Measurements from ENCODE around the gene HACL1.
A peak's percentile ranks its signal among the peaks of the same experiment; 100 is the strongest.
"Not testable (repeated sequence)": the region's sequence is repeated elsewhere in the genome, so short reads cannot be mapped to it uniquely, and the experiment has no call there.

Gene HACL1

GRCh38 chr3:15578289-15578867 is 23.0 kb downstream of the HACL1 start:
- DNase-seq = no peak

GRCh38 chr3:15576475-15576874 is 24.9 kb downstream of the HACL1 start:
- no peak for DNase-seq

GRCh38 chr3:15575446-15575845 is 25.9 kb downstream of the HACL1 start:
- no peak for DNase-seq

DNA sequence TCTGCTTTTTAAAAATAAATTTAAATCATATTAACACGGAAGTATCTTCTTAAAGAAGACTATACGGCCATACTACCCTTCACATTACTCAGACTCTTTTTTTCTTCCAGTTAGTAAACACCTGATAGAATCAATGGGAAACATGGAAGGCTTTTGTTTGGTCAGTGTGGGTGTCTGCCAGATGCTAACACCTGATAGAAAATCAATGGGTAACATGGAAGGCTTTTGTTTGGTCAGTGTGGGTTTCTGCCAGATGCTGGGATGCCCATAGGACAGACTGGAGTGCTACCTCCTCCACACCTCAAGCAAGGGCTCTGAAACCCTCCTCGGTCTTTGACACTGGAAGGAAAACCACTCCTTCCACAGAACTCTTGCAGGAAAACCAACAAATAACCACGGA is 29.2 kb downstream of the HACL1 start:
- DNase-seq = no peak

- DNase-seq = no peak
Measured at GRCh38 chr3:15563190-15563589, 38.2 kb downstream of the HACL1 start.

- DNase-seq = no peak
Measured at GRCh38 chr3:15562560-15562959, 38.8 kb downstream of the HACL1 start.

GRCh38 chr3:15558581-15558980 is 42.8 kb downstream of the HACL1 start:
- DNase-seq = no peak

DNA sequence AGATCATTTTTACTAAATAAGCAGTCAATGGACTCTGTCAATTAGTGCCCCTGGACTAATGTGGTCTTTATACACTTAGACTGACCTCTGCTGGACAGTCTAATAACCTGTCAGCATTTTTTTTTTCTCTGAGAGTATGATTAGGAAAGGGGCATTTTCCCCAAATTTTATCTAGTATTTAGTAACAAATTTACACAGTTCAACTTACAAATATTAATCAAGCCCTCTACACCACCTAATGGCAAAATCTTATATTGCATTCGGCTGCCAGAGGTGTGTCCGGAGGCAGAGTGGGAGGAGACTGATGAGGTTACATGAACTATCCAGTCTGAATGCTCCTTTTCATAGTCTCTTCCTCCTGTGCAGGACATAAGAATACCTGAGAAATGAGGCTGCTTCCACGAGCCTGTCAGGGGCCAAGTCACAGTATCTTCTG is 43.8 kb downstream of the HACL1 start:
- DNase-seq = peak; percentile 18

DNA sequence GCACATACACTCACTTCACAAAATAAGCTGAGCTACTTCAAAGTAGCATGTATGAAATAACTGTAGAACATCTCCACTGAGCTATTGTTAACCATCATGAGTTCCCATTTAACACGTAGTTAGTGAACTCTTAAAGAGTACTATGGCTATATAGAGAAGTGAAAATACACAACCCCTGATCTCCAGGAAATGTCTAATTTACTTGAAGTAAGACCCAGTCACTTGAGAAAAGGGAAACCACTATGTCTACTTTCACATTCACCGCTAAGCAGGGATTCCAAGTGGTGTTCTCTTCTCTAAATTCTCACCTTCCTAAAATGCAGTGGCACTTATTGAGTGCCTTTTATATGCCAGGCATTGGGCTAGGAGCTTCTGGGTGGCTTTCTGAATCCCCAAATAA is 44.9 kb downstream of the HACL1 start:
- no peak for DNase-seq

DNA sequence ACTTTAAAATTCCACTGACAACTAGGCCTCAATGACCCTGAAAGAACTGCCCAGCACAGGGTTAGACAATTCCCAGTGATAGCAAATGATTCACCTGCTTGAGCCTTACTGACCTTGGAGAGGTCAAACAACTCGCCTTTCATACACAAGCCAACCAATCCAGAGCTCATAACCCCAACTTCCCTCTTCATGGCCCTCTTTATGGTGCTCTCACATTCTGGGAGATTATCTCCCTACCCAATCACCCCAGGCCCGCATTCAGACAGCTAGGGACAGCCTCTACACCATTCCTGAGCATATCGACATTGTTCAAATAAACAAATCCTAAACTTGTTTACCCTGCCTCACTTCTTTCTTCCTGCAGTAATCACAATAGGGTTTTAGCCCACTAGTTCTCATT is 47.6 kb downstream of the HACL1 start:
- DNase-seq = no peak

DNA sequence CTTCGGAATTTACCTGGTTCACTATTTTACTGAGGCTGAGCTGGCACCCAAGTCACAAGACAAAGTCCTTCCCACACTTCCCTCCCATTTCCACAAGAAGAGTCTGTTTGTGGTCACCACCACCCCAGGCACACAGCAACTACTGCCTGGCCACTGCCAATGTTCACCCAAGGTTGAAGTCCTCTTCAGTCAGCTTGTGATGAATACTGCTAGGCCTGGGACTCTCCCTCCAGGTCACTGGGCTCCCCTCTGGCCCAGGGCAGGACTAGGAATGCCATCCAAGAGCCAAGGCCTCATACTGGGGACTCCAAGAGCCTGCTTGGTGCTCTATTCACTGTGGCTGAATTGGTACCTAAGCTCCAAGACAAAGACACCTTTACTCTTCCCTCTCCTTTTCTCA is 49.5 kb downstream of the HACL1 start:
- DNase-seq = no peak

DNA sequence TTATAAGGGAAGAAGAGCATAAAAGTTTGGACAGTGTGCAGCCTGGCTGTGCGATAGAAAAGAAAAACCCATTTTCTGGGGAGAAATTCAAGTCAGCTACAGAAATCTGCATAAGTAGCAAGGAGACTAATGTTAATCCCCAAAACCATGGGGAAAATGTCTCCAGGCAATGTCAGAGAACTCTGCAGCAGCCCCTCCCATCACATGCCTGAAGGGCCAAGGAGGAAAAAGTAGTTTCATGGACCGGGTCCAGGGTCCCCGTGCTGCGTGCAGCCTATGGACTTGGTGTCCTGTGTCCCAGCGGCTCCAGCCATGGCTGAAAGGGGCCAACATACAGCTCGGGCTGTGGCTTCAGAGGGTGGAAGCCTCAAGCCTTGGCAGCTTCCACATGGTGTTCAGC is 51.5 kb downstream of the HACL1 start:
- no peak for DNase-seq

DNA sequence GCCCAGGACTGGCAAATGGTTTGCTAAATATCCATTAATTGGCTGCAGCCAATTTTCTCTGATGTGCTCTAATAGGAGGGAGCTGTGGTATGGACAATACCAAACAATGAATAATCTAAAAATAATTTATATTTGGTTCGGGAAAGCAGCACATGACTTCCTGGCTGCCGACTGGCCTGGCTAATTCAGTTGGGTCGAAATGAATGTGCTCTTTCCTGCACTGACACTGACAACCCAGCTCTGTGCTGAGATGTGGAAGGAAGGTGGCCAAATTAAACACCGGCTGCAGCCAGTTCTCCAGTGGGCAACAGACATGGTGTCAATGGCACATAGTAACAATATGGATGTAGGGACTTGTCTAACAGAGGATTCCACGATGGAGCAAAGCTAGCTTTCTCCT is 58.8 kb downstream of the HACL1 start:
- no peak for DNase-seq

DNA sequence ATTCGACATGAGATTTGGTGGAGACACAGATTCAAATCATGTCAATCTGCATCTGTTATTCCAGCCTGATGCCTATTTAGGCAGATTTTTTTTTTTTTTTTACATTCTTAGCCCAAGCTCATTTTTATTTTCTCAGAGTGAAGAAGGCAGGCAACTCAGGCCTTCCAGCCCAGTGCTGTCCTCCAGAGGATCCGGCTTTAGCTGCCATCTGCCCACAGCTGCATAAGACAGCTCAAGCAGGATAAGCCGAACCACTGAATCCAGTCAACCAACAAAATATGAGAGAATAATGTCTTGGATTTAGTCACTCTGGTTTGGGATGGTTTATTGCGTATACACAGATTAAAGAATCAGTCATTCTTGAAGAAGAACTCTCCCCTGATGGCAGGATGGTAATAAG is 60.0 kb downstream of the HACL1 start:
- DNase-seq = no peak

- no peak for DNase-seq
Measured at GRCh38 chr3:15539066-15539465, 62.3 kb downstream of the HACL1 start.

- DNase-seq = no peak
Measured at GRCh38 chr3:15538345-15538744, 63.0 kb downstream of the HACL1 start.

DNA sequence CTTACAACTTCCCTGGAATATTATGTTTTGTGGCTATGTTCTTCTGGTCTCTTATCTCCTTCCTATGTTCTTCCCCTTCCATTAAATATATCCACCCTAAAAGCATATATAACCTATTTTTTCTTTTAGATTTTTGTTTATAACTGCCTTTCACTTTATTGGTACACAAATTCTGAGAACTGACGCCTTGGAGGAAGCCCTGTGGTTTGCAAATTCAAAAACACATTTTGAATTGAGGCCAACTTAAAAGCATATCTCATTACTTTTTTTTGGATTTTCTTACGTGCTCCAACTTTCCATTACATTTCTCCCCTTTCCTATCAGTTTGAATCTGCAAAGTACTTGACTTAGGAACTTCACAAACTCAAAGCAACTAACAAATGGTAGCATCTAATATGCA is 64.5 kb downstream of the HACL1 start:
- DNase-seq = no peak

DNA sequence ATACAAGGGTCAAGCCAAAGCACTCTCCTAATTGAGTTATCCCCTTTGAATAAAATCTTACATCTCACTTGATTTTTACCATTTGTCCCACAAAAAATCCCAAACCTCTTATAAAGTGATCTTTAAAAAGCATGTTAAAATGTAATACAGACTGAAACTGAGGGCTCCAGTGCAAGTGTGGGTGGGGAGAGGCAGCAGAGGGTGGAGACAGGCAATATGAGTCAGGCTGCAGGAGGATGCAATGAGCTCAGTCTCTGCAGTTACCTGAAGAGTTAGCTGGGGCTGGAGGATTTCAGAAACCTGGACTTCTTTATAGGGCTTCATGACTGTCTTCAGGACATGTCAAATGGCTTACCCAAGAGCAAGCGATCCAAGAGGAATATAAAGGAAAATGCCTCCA is 65.6 kb downstream of the HACL1 start:
- DNase-seq = no peak

GRCh38 chr3:15532614-15533013 is 68.8 kb downstream of the HACL1 start:
- DNase-seq = not testable (repeated sequence)

DNA sequence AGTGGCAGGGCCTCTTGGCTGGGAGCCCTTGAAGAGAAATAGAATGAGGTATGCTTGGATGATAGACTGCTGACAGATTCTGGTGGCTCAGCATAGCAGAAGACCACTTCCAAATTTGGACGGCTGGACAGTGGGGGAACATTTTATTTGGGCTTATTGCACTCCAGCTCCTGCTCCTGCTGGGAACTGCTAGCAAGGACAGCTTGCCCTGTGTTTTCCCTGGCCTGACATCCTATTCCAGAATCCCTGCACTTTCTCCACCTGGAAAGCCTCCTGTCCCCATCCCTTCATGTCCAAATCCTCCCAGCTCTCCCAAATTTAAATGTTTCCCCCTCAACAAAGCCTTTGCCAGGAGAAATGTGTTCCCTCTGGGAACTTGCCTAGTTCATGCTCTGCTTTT is 70.0 kb downstream of the HACL1 start:
- no peak for DNase-seq

GRCh38 chr3:15528854-15529537 is 72.4 kb downstream of the HACL1 start:
- no peak for DNase-seq

DNA sequence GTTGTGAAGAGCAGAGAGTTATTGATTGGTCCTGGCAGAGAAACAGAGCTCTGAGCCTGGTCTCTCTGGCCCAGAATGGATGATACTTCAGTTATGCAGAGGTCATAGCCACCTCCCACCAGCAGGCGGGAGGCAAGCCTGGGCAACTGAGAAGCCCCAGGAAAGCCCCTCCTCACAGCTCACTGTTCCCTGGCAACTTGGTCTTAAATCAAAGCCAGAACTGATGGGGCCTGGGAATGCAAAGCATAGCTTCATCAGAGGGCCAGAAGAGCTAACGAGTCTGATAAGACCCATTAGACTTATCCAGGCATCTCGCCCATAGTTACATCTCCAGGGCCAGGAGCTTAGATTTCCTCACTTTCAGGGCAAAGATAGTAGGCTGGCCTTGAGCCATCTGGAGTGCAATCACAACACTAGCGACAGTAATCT is 74.3 kb downstream of the HACL1 start:
- DNase-seq = no peak

- no peak for DNase-seq
Measured at GRCh38 chr3:15525790-15526189, 75.6 kb downstream of the HACL1 start.

- no peak for DNase-seq
Measured at GRCh38 chr3:15523660-15524417, 77.5 kb downstream of the HACL1 start.
